ENCODE data around the gene C2CD2. TPM values are rescaled to one million over a fixed set of nuclear protein-coding genes. Genes with fewer than 3 reads are reported as not detected.
"Not testable (repeated sequence)": the region's sequence is repeated elsewhere in the genome, so short reads cannot be mapped to it uniquely, and the experiment has no call there.

The C2CD2 gene
- total RNA-seq, 2 experiments from 2014 or later: 6.2 to 7.1 TPM

DNA sequence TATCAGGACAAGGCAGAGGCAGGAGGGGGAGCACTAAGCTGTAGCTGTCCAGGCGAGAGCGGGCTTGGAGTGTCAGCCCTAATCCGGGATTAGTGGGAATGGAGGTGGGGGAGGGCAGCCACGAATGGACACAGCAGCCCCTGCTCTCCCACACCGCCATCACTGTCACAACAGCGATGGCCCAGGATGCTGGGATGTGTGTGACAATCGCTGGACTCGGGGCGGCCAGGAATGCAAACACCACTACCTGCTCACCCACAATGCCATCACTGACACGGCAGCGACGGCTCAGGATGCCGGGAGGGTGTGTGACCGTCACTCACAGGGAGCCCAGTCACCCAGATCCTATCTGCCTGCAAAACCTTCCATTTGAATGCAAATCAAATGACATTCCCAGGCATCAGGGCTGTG lies 2.9 kb downstream of the C2CD2 start:
- Mint-ChIP-seq H3K4me1 (ENCODE audit: low read depth) (peaks cover 6% of the 10 kb centered on the region), H3K27me3 (peaks cover 16% of the 10 kb centered on the region), H3K9me3 (no peaks in the 10 kb centered on the region), H3K4me3 (no peak overlapping the region), H3K27ac (no peak overlapping the region), H3K36me3 (ENCODE audit: low read depth) (no peaks in the 10 kb centered on the region)
- TF ChIP-seq, protein P1, sequence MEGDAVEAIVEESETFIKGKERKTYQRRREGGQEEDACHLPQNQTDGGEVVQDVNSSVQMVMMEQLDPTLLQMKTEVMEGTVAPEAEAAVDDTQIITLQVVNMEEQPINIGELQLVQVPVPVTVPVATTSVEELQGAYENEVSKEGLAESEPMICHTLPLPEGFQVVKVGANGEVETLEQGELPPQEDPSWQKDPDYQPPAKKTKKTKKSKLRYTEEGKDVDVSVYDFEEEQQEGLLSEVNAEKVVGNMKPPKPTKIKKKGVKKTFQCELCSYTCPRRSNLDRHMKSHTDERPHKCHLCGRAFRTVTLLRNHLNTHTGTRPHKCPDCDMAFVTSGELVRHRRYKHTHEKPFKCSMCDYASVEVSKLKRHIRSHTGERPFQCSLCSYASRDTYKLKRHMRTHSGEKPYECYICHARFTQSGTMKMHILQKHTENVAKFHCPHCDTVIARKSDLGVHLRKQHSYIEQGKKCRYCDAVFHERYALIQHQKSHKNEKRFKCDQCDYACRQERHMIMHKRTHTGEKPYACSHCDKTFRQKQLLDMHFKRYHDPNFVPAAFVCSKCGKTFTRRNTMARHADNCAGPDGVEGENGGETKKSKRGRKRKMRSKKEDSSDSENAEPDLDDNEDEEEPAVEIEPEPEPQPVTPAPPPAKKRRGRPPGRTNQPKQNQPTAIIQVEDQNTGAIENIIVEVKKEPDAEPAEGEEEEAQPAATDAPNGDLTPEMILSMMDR (IDR thresholded peaks at IDR 0.05): no peak
- DNase-seq: no peak
- ATAC-seq: no peak
- POLR2A ChIA-PET: no interaction called here
- intact Hi-C loops (cut with micrococcal nuclease): no loop called here
- CTCF ChIA-PET: interaction anchor here (1.4 kb wide), 1 partner anchor 157 kb away, joined by 3 read pairs; no protein-coding TSS in a partner anchor

DNA sequence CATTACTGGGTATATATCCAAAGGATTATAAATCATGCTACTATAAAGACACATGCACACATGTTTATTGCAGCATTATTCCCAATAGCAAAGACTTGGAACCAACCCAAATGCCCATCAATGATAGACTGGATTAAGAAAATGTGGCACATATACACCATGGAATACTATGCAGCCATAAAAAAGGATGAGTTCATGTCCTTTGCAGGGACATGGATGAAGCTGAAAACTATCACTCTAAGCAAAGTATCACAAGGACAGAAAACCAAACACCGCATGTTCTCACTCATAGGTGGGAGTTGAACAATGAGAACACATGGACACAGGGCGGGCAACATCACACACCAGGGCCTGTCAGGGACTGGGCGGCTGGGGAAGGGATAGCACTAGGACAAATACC lies 4.2 kb downstream of the C2CD2 start:
- peaks cover 13% of the 10 kb centered on the region for H3K27me3 Mint-ChIP-seq
- ChIA-PET POLR2A (interaction anchor here (0.5 to 1.1 kb wide), 2 partner anchors 8 to 86 kb away, joined by 3 read pairs; no protein-coding TSS in a partner anchor), CTCF (interaction anchor here (0.8 to 1.1 kb wide), 2 partner anchors 63 to 168 kb away, joined by 3 read pairs; no protein-coding TSS in a partner anchor)
- H3K9me3 Mint-ChIP-seq; H3K4me1 Mint-ChIP-seq (ENCODE audit: low read depth); DNase-seq; H3K27ac Mint-ChIP-seq; ATAC-seq; H3K4me3 Mint-ChIP-seq; intact Hi-C loops (cut with micrococcal nuclease); H3K36me3 Mint-ChIP-seq (ENCODE audit: low read depth): not testable (repeated sequence)

DNA sequence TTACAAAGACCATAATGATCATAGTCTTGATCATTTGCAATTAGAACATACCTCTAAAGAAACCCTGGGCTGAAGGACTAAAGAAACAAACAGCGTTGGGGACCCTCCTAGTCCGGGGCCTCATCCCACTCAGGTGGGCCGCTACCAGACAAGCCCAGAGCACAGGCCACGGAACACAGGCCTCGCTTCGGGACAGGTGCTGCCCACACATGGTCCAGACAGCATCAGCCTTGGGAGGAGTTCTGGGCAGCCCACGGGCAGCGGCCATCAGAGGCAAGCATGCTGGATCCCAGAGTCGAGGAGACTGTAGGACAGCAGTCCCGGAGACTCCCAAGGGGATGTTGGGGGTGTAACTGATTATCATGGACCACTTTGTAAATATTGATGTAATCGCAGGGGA lies 4.9 kb downstream of the C2CD2 start:
- Mint-ChIP-seq H3K4me1 (ENCODE audit: low read depth) (no peaks in the 10 kb centered on the region), H3K27ac (no peak overlapping the region), H3K9me3 (no peaks in the 10 kb centered on the region), H3K27me3 (peaks cover 7% of the 10 kb centered on the region), H3K4me3 (no peak overlapping the region), H3K36me3 (ENCODE audit: low read depth) (no peaks in the 10 kb centered on the region)
- ChIA-PET CTCF (interaction anchor here (0.8 to 1.1 kb wide), 2 partner anchors 63 to 169 kb away, joined by 3 read pairs; no protein-coding TSS in a partner anchor), POLR2A (no interaction called here)
- intact Hi-C loops (cut with micrococcal nuclease): no loop called here
- TF ChIP-seq, protein P1 (IDR thresholded peaks at IDR 0.05): no peak
- DNase-seq (no peak), ATAC-seq (no peak)

DNA sequence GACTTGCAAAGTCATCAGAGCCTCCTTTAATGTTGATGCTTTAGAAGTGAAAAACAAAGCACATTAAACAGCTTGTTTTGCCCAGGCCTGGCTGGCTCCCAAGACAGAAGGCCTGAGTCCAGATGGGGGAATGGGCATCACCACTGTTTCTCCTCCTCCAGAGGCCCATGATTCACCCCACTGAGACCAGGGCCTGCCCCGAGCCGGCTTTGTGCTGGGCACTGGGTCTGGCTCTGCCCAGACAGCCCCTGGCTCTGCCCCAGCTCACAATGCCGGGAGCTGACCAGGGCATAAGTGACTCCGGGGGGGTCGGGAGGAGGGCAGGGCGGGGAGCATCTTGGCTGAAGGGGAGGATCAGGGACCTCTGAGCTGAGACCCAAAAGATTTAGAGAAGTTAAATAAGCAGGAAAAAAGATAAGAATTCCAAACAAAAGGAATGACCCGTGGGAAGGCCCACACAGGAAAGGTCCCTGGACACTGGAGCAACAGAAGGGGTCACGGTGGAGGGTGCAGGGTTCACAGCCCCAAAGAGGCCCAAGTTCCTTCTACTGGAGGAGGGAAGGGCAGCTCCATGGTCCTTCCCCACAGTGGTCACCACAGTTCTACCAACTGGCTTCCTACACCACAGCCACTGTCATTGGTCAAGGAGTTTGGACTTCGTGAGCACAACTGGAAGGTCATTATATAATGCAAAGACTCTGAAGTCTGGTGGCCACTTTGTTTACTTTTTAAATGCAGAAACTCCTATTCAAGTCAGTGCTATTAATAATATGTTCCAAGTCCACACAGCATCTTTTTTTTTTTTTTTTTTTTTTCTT lies 5.5 kb downstream of the C2CD2 start:
- H3K4me1 Mint-ChIP-seq (ENCODE audit: low read depth): no peaks in the 10 kb centered on the region
- no peak overlapping the region for H3K27ac Mint-ChIP-seq

DNA sequence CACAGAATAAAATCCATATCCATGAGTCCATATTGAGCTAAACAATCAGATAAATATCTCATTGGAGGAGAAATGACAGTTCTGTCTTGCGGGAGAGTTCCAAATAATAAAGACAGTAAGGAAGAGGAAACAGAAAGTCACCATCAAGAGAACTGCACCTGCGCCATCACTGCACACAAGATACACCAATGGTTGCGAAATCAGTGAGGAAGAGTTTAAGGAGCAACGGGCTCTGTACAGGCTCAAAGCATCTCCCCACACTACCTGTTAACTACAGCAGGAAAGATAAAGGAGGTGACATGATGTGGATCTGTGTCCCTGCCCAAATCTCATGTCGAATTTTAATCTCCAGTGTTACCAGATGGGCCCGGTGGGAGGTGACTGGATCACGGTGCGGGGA lies 7.8 kb downstream of the C2CD2 start:
- no peak for DNase-seq
- ChIA-PET POLR2A (no interaction called here), CTCF (no interaction called here)
- Mint-ChIP-seq H3K4me3 (no peak overlapping the region), H3K27ac (no peak overlapping the region), H3K4me1 (ENCODE audit: low read depth) (no peaks in the 10 kb centered on the region), H3K36me3 (ENCODE audit: low read depth) (no peaks in the 10 kb centered on the region), H3K9me3 (no peaks in the 10 kb centered on the region), H3K27me3 (no peaks in the 10 kb centered on the region)
- TF ChIP-seq, protein P1 (IDR thresholded peaks at IDR 0.05): no peak
- ATAC-seq: no peak
- intact Hi-C loops (cut with micrococcal nuclease): no loop called here

More for the DNA sequence above, 5.5 kb downstream of the C2CD2 start:
- H3K9me3 Mint-ChIP-seq: no peaks in the 10 kb centered on the region
- no peak for DNase-seq
- POLR2A ChIA-PET: interaction anchor here (1.2 kb wide), 1 partner anchor 12 kb away, joined by 4 read pairs; no protein-coding TSS in a partner anchor
- no peaks in the 10 kb centered on the region for H3K36me3 Mint-ChIP-seq (ENCODE audit: low read depth)
- no peak overlapping the region for H3K4me3 Mint-ChIP-seq
- peaks cover 7% of the 10 kb centered on the region for H3K27me3 Mint-ChIP-seq
- CTCF ChIA-PET: no interaction called here
- TF ChIP-seq, protein P1 (IDR thresholded peaks at IDR 0.05): no peak
- intact Hi-C loops (cut with micrococcal nuclease): no loop called here
- no peak for ATAC-seq
